Measurements from ENCODE around the gene VAV1.

Gene VAV1

GRCh38 chr19:6728346-6728745 lies 44.2 kb upstream of the VAV1 start:
- no peak for DNase-seq (ENCODE audit: low read depth)
- H3K4me3 ChIP-seq (ENCODE audit: low read length) = no peak overlapping the region
- TF ChIP-seq, protein P1, sequence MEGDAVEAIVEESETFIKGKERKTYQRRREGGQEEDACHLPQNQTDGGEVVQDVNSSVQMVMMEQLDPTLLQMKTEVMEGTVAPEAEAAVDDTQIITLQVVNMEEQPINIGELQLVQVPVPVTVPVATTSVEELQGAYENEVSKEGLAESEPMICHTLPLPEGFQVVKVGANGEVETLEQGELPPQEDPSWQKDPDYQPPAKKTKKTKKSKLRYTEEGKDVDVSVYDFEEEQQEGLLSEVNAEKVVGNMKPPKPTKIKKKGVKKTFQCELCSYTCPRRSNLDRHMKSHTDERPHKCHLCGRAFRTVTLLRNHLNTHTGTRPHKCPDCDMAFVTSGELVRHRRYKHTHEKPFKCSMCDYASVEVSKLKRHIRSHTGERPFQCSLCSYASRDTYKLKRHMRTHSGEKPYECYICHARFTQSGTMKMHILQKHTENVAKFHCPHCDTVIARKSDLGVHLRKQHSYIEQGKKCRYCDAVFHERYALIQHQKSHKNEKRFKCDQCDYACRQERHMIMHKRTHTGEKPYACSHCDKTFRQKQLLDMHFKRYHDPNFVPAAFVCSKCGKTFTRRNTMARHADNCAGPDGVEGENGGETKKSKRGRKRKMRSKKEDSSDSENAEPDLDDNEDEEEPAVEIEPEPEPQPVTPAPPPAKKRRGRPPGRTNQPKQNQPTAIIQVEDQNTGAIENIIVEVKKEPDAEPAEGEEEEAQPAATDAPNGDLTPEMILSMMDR (conservative IDR thresholded peaks at IDR 0.05; ENCODE audit: low read depth, low read length) = no peak

- TF ChIP-seq, protein P1 (conservative IDR thresholded peaks at IDR 0.05; ENCODE audit: low read depth, low read length) = no peak
- H3K4me3 ChIP-seq (ENCODE audit: low read length) = no peak overlapping the region
- DNase-seq (ENCODE audit: low read depth) = no peak
These were observed 42.8 kb upstream of the VAV1 start for GRCh38 chr19:6729573-6730152.

- TF ChIP-seq, protein P1 (conservative IDR thresholded peaks at IDR 0.05; ENCODE audit: low read depth, low read length) = no peak
- no peak overlapping the region for H3K4me3 ChIP-seq (ENCODE audit: low read length)
- no peak for DNase-seq (ENCODE audit: low read depth)
These were observed 42.2 kb upstream of the VAV1 start for GRCh38 chr19:6730153-6730804.

- no peak for DNase-seq (ENCODE audit: low read depth)
- no peak overlapping the region for H3K4me3 ChIP-seq (ENCODE audit: low read length)
- TF ChIP-seq, protein P1 (conservative IDR thresholded peaks at IDR 0.05; ENCODE audit: low read depth, low read length) = no peak
These were observed 41.4 kb upstream of the VAV1 start for GRCh38 chr19:6730941-6731670.

- TF ChIP-seq, protein P1 (conservative IDR thresholded peaks at IDR 0.05; ENCODE audit: low read depth, low read length) = no peak
- H3K4me3 ChIP-seq (ENCODE audit: low read length) = no peak overlapping the region
- no peak for DNase-seq (ENCODE audit: low read depth)
These were observed 40.7 kb upstream of the VAV1 start for GRCh38 chr19:6731822-6732221.

- no peak for DNase-seq (ENCODE audit: low read depth)
- TF ChIP-seq, protein P1 (conservative IDR thresholded peaks at IDR 0.05; ENCODE audit: low read depth, low read length) = no peak
- no peak overlapping the region for H3K4me3 ChIP-seq (ENCODE audit: low read length)
These were observed 39.6 kb upstream of the VAV1 start for GRCh38 chr19:6732803-6733337.
